DOHH2 (cell line): Measurements from ENCODE around the gene NT5C3A.

Experiments
- CTCF ChIP-seq: fragments of 200-600 bp; sonication (generic); IDR thresholded peaks from one replicate; pipeline ENCODE4 v1.5.1; 2014; ENCODE audit warnings: antibody characterized with exemption, mild to moderate bottlenecking, low read depth, low read length; ENCODE audit not compliant: poor library complexity, severe bottlenecking
- EZH2phosphoT487 ChIP-seq: fragments of 200-600 bp; sonication (generic); IDR thresholded peaks from 2 replicates; pipeline ENCODE4 v1.6.1; 2017; ENCODE audit warnings: borderline replicate concordance, mild to moderate bottlenecking, antibody characterized with exemption, low read length, moderate library complexity, mixed read lengths

GRCh38 chr7:33087858-33088257 lies 25.3 kb upstream of the NT5C3A start:
- TF ChIP-seq CTCF (no peak), EZH2phosphoT487 (no peak)
